SK-N-SH treated with all-trans-retinoic acid at 6 μM for 48 hours (cell line): ENCODE results near the gene CXCR6.

Experiments used
- ATAC-seq: fragments of 200-7000 bp; cut with Tn5 transposase; 3 replicates; pipeline ENCODE4 v1.9.1; 2020; ENCODE audit warnings: mild to moderate bottlenecking, moderate library complexity
- ARNTL ChIP-seq: fragments of 450-650 bp; formaldehyde crosslinking; IDR thresholded peaks from 2 replicates; pipeline ENCODE4 v1.5.0; 2020; ENCODE audit warnings: low read depth, mild to moderate bottlenecking, moderate library complexity, borderline replicate concordance
- CSDC2 ChIP-seq: fragments of 250-450 bp; sonication (Bioruptor Pico); IDR thresholded peaks from 2 replicates; pipeline ENCODE4 v1.5.0; 2020; ENCODE audit warnings: mild to moderate bottlenecking, moderate library complexity
- ESRRG ChIP-seq: fragments of 250-450 bp; sonication (Bioruptor Pico); IDR thresholded peaks from 2 replicates; pipeline ENCODE4 v1.6.1; 2021; ENCODE audit warnings: mild to moderate bottlenecking
- GLIS3 ChIP-seq: fragments of 250-450 bp; sonication (Bioruptor Pico); IDR thresholded peaks from 2 replicates; pipeline ENCODE4 v1.5.0; 2020; ENCODE audit warnings: mild to moderate bottlenecking, moderate library complexity
- ISL1 ChIP-seq: fragments of 250-450 bp; sonication (Bioruptor Pico); IDR thresholded peaks from 2 replicates; pipeline ENCODE4 v2.1.2; 2022; ENCODE audit warnings: mild to moderate bottlenecking, moderate library complexity
- PPARA ChIP-seq: fragments of 250-450 bp; sonication (Bioruptor Pico); IDR thresholded peaks from 2 replicates; pipeline ENCODE4 v1.5.0; 2020; ENCODE audit warnings: mild to moderate bottlenecking, borderline replicate concordance
- RARB ChIP-seq: fragments of 250-450 bp; sonication (Bioruptor Pico); IDR thresholded peaks from 2 replicates; pipeline ENCODE4 v1.8.0; 2021; ENCODE audit warnings: mild to moderate bottlenecking, moderate library complexity
- TCF4 ChIP-seq: fragments of 250-450 bp; sonication (Bioruptor Pico); IDR thresholded peaks from 2 replicates; pipeline ENCODE4 v1.8.0; 2021; ENCODE audit warnings: mild to moderate bottlenecking, moderate library complexity, borderline replicate concordance
- TOX ChIP-seq: fragments of 250-450 bp; sonication (Bioruptor Pico); IDR thresholded peaks from 2 replicates; pipeline ENCODE4 v1.8.0; 2021; ENCODE audit warnings: mild to moderate bottlenecking, moderate library complexity, borderline replicate concordance
- ZC3H10 ChIP-seq: fragments of 250-450 bp; sonication (Bioruptor Pico); IDR thresholded peaks from 2 replicates; pipeline ENCODE4 v1.5.1; 2021; ENCODE audit warnings: mild to moderate bottlenecking, moderate library complexity
- ZFP3 ChIP-seq: fragments of 250-450 bp; sonication (Bioruptor Pico); IDR thresholded peaks from 2 replicates; pipeline ENCODE4 v1.5.0; 2020; ENCODE audit warnings: mild to moderate bottlenecking, moderate library complexity
- ZFP30 ChIP-seq: fragments of 450-650 bp; formaldehyde crosslinking; IDR thresholded peaks from 2 replicates; pipeline ENCODE4 v1.5.0; 2022; ENCODE audit warnings: mild to moderate bottlenecking, moderate library complexity
- ZNF565 ChIP-seq: fragments of 450-650 bp; formaldehyde crosslinking; conservative IDR thresholded peaks from 2 replicates; pipeline ENCODE4 v1.5.0; 2020; ENCODE audit warnings: low read depth, mild to moderate bottlenecking, moderate library complexity
- ZNF70 ChIP-seq: fragments of 450-650 bp; formaldehyde crosslinking; IDR thresholded peaks from 2 replicates; pipeline ENCODE4 v1.5.0; 2020; ENCODE audit warnings: mild to moderate bottlenecking, moderate library complexity
- ZNF8 ChIP-seq: fragments of 450-650 bp; formaldehyde crosslinking; IDR thresholded peaks from 2 replicates; pipeline ENCODE4 v1.5.0; 2020; ENCODE audit warnings: mild to moderate bottlenecking, moderate library complexity
- TF ChIP-seq, protein P1 (sequence below): fragments of 250-450 bp; sonication (Bioruptor Pico); IDR thresholded peaks from 2 replicates; pipeline ENCODE4 v1.8.0; 2020; ENCODE audit warnings: mild to moderate bottlenecking, moderate library complexity, borderline replicate concordance
- TF ChIP-seq, protein P2 (sequence below): fragments of 250-450 bp; sonication (Bioruptor Pico); IDR thresholded peaks from 2 replicates; pipeline ENCODE4 v1.8.0; 2021; ENCODE audit warnings: low read depth, mild to moderate bottlenecking, moderate library complexity, borderline replicate concordance
- TF ChIP-seq, protein P3 (sequence below): fragments of 250-450 bp; sonication (Bioruptor Pico); IDR thresholded peaks from 2 replicates; pipeline ENCODE4 v1.5.1; 2021; ENCODE audit warnings: mild to moderate bottlenecking, moderate library complexity
- TF ChIP-seq, protein P4 (sequence below): fragments of 250-450 bp; sonication (Bioruptor Pico); IDR thresholded peaks from 2 replicates; pipeline ENCODE4 v1.5.1; 2020; ENCODE audit warnings: low read depth, mild to moderate bottlenecking, moderate library complexity
- TF ChIP-seq, protein P5 (sequence below): fragments of 250-450 bp; sonication (Bioruptor Pico); IDR thresholded peaks from 2 replicates; pipeline ENCODE4 v1.5.0; 2020; ENCODE audit warnings: mild to moderate bottlenecking, moderate library complexity

The CXCR6 gene

DNA sequence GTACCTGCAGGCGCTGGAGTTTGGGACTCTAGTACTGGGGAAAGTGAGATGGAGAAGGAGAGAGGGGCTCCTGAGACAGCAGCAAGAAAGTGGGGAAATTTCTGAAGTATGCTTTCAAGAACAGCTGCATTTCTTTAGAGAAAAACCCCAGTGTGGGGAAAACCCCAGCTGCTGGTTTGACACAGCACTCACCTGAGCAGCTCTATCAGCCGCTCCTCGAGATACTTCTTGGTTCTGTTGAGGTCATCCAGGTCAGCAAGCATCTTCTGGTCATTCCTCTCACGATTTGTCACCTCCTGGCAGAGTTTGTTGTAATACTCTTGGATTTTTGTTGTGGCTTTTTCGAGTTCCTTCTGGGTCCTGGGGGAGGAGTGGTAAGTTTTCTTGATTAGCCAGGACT is 18.8 kb downstream of the CXCR6 start:
- no peak for ATAC-seq
- TF ChIP-seq ISL1 (CRISPR knock-in tag), result no peak
- no peak for TF ChIP-seq ZNF70
- TF ChIP-seq CSDC2 (CRISPR knock-in tag), result no peak
- TF ChIP-seq, protein P1, sequence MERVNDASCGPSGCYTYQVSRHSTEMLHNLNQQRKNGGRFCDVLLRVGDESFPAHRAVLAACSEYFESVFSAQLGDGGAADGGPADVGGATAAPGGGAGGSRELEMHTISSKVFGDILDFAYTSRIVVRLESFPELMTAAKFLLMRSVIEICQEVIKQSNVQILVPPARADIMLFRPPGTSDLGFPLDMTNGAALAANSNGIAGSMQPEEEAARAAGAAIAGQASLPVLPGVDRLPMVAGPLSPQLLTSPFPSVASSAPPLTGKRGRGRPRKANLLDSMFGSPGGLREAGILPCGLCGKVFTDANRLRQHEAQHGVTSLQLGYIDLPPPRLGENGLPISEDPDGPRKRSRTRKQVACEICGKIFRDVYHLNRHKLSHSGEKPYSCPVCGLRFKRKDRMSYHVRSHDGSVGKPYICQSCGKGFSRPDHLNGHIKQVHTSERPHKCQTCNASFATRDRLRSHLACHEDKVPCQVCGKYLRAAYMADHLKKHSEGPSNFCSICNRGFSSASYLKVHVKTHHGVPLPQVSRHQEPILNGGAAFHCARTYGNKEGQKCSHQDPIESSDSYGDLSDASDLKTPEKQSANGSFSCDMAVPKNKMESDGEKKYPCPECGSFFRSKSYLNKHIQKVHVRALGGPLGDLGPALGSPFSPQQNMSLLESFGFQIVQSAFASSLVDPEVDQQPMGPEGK, result no peak
- TF ChIP-seq RARB (CRISPR knock-in tag), result no peak
- TF ChIP-seq ARNTL (CRISPR knock-in tag), result no peak
- TF ChIP-seq ZNF8 (CRISPR knock-in tag), result no peak
- no peak for TF ChIP-seq TCF4
- TF ChIP-seq, protein P2, sequence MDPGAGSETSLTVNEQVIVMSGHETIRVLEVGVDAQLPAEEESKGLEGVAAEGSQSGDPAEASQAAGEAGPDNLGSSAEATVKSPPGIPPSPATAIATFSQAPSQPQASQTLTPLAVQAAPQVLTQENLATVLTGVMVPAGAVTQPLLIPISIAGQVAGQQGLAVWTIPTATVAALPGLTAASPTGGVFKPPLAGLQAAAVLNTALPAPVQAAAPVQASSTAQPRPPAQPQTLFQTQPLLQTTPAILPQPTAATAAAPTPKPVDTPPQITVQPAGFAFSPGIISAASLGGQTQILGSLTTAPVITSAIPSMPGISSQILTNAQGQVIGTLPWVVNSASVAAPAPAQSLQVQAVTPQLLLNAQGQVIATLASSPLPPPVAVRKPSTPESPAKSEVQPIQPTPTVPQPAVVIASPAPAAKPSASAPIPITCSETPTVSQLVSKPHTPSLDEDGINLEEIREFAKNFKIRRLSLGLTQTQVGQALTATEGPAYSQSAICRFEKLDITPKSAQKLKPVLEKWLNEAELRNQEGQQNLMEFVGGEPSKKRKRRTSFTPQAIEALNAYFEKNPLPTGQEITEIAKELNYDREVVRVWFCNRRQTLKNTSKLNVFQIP (CRISPR knock-in tag), result no peak
- TF ChIP-seq TOX, result no peak

DNA sequence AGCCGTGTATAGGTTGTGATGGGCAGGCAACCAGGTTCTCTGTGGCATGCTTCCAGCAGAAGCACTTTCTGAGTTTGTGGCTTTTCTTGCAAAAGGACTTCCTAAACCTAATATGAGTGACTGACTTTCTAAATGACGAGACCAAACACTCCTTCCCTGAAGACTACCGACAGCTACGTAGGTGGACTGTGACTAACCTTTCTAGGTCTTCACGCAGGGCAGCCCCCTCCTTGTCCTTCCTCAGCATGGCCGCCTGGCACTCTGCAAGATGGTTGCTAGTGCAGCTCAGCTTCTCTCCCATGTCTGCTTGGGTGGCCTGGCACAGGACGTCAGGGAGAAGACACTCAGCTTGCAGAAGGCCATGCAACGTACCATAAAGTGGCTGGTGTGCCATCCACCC is 20.9 kb downstream of the CXCR6 start:
- ATAC-seq, result no peak
- TF ChIP-seq ESRRG (CRISPR knock-in tag) (no peak), RARB (CRISPR knock-in tag) (no peak), ARNTL (CRISPR knock-in tag) (no peak), ZNF8 (CRISPR knock-in tag) (no peak), TCF4 (no peak), PPARA (no peak), ZFP3 (CRISPR knock-in tag) (no peak), ZNF565 (CRISPR knock-in tag) (no peak)
- TF ChIP-seq, protein P3, sequence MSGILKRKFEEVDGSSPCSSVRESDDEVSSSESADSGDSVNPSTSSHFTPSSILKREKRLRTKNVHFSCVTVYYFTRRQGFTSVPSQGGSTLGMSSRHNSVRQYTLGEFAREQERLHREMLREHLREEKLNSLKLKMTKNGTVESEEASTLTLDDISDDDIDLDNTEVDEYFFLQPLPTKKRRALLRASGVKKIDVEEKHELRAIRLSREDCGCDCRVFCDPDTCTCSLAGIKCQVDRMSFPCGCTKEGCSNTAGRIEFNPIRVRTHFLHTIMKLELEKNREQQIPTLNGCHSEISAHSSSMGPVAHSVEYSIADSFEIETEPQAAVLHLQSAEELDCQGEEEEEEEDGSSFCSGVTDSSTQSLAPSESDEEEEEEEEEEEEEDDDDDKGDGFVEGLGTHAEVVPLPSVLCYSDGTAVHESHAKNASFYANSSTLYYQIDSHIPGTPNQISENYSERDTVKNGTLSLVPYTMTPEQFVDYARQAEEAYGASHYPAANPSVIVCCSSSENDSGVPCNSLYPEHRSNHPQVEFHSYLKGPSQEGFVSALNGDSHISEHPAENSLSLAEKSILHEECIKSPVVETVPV (CRISPR knock-in tag), result no peak
- TF ChIP-seq, all 23 proteins: peak for 0

DNA sequence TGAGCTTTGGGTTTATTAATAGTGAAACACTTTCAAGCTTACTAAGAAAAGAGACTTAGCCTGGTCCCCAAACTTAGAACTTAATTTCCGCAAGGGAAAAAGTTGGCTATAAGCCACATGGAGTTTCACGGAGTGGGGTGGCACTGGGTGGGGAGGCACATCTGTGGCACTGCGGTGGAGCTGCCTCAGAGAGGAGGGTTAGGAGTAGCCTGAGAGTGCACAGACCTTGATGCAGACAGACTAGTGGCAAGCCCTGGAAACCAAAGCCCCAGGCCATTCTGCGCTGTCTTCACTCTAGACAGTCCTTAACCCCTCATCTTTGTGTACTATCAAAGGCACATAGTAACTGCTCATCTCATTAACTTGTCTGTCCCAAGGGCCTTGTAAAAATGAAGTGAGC is 22.0 kb downstream of the CXCR6 start:
- no peak for TF ChIP-seq ZNF70
- TF ChIP-seq ZNF8 (CRISPR knock-in tag), result no peak
- no peak for TF ChIP-seq ISL1 (CRISPR knock-in tag)
- no peak for TF ChIP-seq PPARA
- TF ChIP-seq ZC3H10 (CRISPR knock-in tag), result no peak
- TF ChIP-seq, protein P4, sequence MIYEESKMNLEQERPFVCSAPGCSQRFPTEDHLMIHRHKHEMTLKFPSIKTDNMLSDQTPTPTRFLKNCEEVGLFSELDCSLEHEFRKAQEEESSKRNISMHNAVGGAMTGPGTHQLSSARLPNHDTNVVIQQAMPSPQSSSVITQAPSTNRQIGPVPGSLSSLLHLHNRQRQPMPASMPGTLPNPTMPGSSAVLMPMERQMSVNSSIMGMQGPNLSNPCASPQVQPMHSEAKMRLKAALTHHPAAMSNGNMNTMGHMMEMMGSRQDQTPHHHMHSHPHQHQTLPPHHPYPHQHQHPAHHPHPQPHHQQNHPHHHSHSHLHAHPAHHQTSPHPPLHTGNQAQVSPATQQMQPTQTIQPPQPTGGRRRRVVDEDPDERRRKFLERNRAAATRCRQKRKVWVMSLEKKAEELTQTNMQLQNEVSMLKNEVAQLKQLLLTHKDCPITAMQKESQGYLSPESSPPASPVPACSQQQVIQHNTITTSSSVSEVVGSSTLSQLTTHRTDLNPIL (CRISPR knock-in tag), result no peak
- TF ChIP-seq, protein P2 (CRISPR knock-in tag), result no peak
- no peak for ATAC-seq

DNA sequence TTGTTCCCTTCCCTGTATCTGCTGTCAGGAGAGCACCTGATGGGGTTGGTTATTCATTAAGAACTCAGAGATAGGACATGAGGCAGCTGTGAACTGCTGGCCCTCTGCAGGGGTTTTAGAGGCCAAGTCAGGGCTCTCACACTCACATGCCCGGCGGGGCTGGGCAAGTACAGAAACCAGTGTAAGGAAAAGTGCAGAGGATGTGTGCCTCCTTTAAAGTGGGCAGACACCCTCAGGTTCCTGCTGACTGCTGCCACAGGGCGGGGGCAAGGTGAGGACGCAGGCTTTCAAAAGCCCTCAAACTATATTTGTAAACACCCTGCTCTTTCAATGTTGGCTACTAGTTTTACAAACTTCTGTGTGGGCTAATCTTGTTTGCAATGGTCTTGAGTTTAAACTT is 22.4 kb downstream of the CXCR6 start:
- TF ChIP-seq PPARA, result no peak
- TF ChIP-seq ZFP3 (CRISPR knock-in tag), result no peak
- TF ChIP-seq, protein P5, sequence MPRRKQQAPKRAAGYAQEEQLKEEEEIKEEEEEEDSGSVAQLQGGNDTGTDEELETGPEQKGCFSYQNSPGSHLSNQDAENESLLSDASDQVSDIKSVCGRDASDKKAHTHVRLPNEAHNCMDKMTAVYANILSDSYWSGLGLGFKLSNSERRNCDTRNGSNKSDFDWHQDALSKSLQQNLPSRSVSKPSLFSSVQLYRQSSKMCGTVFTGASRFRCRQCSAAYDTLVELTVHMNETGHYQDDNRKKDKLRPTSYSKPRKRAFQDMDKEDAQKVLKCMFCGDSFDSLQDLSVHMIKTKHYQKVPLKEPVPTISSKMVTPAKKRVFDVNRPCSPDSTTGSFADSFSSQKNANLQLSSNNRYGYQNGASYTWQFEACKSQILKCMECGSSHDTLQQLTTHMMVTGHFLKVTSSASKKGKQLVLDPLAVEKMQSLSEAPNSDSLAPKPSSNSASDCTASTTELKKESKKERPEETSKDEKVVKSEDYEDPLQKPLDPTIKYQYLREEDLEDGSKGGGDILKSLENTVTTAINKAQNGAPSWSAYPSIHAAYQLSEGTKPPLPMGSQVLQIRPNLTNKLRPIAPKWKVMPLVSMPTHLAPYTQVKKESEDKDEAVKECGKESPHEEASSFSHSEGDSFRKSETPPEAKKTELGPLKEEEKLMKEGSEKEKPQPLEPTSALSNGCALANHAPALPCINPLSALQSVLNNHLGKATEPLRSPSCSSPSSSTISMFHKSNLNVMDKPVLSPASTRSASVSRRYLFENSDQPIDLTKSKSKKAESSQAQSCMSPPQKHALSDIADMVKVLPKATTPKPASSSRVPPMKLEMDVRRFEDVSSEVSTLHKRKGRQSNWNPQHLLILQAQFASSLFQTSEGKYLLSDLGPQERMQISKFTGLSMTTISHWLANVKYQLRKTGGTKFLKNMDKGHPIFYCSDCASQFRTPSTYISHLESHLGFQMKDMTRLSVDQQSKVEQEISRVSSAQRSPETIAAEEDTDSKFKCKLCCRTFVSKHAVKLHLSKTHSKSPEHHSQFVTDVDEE (CRISPR knock-in tag), result no peak
- TF ChIP-seq, protein P1, result no peak
- TF ChIP-seq ZFP30 (CRISPR knock-in tag), result no peak
- no peak for TF ChIP-seq TCF4
- TF ChIP-seq GLIS3 (CRISPR knock-in tag), result no peak
- no peak for TF ChIP-seq RARB (CRISPR knock-in tag)
- no peak for TF ChIP-seq ZNF70
- no peak for ATAC-seq
